ENCODE data around the gene CYP8B1. TPM values are rescaled to one million over a fixed set of nuclear protein-coding genes. Genes with fewer than 3 reads are reported as not detected.

Gene CYP8B1
- total and polyA plus RNA-seq, 2 of the 13 experiments (the other 11 are each of a cell fraction or from before 2014, with no cell fraction given) = 0.58 to 2.0 TPM

DNA sequence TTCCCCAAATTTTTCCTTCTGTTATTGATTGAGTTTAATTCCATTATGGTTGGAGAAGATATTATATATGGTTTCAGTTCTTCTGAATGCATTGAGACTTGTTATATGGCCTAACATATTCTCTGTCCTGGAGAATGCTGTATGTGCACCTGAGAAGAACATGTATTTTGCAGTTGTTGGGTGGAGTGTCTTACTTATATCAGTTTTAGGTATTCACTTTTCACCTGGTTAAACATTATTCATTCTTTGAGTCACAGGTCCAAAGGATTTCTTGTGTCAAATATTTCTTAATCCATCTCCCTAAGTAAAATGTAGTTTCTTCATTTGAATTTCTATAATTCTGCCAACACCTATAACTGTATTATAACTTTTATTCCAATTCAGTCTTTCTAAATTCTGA, 48.7 kb downstream of the CYP8B1 start (continued):
- TF ChIP-seq, protein P1, sequence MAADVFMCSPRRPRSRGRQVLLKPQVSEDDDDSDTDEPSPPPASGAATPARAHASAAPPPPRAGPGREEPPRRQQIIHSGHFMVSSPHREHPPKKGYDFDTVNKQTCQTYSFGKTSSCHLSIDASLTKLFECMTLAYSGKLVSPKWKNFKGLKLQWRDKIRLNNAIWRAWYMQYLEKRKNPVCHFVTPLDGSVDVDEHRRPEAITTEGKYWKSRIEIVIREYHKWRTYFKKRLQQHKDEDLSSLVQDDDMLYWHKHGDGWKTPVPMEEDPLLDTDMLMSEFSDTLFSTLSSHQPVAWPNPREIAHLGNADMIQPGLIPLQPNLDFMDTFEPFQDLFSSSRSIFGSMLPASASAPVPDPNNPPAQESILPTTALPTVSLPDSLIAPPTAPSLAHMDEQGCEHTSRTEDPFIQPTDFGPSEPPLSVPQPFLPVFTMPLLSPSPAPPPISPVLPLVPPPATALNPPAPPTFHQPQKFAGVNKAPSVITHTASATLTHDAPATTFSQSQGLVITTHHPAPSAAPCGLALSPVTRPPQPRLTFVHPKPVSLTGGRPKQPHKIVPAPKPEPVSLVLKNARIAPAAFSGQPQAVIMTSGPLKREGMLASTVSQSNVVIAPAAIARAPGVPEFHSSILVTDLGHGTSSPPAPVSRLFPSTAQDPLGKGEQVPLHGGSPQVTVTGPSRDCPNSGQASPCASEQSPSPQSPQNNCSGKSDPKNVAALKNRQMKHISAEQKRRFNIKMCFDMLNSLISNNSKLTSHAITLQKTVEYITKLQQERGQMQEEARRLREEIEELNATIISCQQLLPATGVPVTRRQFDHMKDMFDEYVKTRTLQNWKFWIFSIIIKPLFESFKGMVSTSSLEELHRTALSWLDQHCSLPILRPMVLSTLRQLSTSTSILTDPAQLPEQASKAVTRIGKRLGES (CRISPR knock-in tag; IDR thresholded peaks at IDR 0.05; ENCODE audit: borderline replicate concordance) = no peak
- TF ChIP-seq, protein P2, sequence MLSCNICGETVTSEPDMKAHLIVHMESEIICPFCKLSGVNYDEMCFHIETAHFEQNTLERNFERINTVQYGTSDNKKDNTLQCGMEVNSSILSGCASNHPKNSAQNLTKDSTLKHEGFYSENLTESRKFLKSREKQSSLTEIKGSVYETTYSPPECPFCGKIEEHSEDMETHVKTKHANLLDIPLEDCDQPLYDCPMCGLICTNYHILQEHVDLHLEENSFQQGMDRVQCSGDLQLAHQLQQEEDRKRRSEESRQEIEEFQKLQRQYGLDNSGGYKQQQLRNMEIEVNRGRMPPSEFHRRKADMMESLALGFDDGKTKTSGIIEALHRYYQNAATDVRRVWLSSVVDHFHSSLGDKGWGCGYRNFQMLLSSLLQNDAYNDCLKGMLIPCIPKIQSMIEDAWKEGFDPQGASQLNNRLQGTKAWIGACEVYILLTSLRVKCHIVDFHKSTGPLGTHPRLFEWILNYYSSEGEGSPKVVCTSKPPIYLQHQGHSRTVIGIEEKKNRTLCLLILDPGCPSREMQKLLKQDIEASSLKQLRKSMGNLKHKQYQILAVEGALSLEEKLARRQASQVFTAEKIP (CRISPR knock-in tag; IDR thresholded peaks at IDR 0.05; ENCODE audit: borderline replicate concordance) = no peak
- TF ChIP-seq ZMYM3 (CRISPR knock-in tag; IDR thresholded peaks at IDR 0.05) (no peak), NFRKB (IDR thresholded peaks at IDR 0.05) (no peak)

DNA sequence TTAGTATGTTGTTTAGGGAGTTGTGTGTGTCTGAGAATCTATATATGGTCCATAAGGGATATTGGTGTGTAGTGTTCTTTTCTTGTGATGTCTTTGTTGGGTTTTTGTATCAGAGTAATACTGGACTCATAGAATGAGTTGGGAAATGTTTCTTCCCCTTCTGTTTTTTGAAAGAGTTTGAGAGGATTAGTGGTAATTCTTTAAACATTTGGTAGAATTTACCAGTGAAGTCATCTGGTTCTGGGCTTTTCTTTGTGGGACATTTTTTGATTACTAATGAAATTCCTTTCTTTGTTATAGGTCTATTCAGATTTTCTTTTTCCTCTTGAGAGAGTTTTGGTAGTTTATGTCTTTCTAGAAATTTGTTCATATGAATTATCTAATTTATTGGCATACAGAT, 49.5 kb downstream of the CYP8B1 start:
- no peaks in the 10 kb centered on the region for H3K9me3 ChIP-seq (ENCODE audit: low read length)
- no peaks in the 10 kb centered on the region for H4K20me1 ChIP-seq (ENCODE audit: insufficient read depth, low read length)
- no peak overlapping the region for H3K9ac ChIP-seq (ENCODE audit: insufficient read depth, low read depth, low read length)
- FAIRE-seq = no peak
- no peak overlapping the region for H3K27ac ChIP-seq (ENCODE audit: extremely low read length, insufficient read depth, low read length)
- no peaks in the 10 kb centered on the region for H3K36me3 ChIP-seq (replicated peaks in 1 of 2; ENCODE audit: control insufficient read depth in 1 of 2, insufficient read depth in 2 of 2, low read length in 2 of 2)
- H3K4me2 ChIP-seq (ENCODE audit: low read depth, low read length) = no peak overlapping the region; the same call in 1 of the 2 replicates
- no TSS peak for BruUV-seq (replicated peaks)
- no peak for ATAC-seq
- ChIA-PET POLR2A (interaction anchor here (0.7 to 1.2 kb wide), 2 partner anchors 22 to 34 kb away, joined by 4 to 8 read pairs; partner anchors contain the start of gene HIGD1A), CTCF (ENCODE audit: low intra/inter-chr PET ratio, low total read pairs) (no interaction called here)
- peaks cover 83% of the 10 kb centered on the region for H3K4me1 ChIP-seq (ENCODE audit: insufficient read depth, low read length)
- no peaks in the 10 kb centered on the region for H3K79me2 ChIP-seq (ENCODE audit: insufficient read depth, low read length)
- in situ Hi-C loops (cut with HindIII; ENCODE audit: extremely low pct_ligation_motif_present, low pct_unique_long_range_greater_than_20kb) (loop anchor here (25.0 kb wide), 1 partner anchor 589 kb away; no protein-coding TSS in a partner anchor), intact Hi-C loops (cut with micrococcal nuclease; ENCODE audit: unreplicated experiment) (no loop called here)
- no peak for TF ChIP-seq PTBP1 (IDR thresholded peaks at IDR 0.05; ENCODE audit: low read depth, low read length, poor library complexity, severe bottlenecking)
- TF ChIP-seq RELA (CRISPR knock-in tag; IDR thresholded peaks at IDR 0.05) = no peak
- no peak for TF ChIP-seq TAF15 (IDR thresholded peaks at IDR 0.05; ENCODE audit: low read depth, low read length, poor library complexity, severe bottlenecking)
- TF ChIP-seq MIER3 (CRISPR knock-in tag; IDR thresholded peaks at IDR 0.05; ENCODE audit: borderline replicate concordance) = no peak
- TF ChIP-seq SKI (IDR thresholded peaks at IDR 0.05; ENCODE audit: partially characterized antibody) = no peak
- no peak for TF ChIP-seq BRD4 (CRISPR knock-in tag; IDR thresholded peaks at IDR 0.05)
- no peak for TF ChIP-seq GZF1 (CRISPR knock-in tag; IDR thresholded peaks at IDR 0.05)
- TF ChIP-seq ZNF292 (CRISPR knock-in tag; IDR thresholded peaks at IDR 0.05; ENCODE audit: borderline replicate concordance, low read depth) = no peak
- TF ChIP-seq NFYC (CRISPR knock-in tag; IDR thresholded peaks at IDR 0.05) = no peak
- TF ChIP-seq, protein P3, sequence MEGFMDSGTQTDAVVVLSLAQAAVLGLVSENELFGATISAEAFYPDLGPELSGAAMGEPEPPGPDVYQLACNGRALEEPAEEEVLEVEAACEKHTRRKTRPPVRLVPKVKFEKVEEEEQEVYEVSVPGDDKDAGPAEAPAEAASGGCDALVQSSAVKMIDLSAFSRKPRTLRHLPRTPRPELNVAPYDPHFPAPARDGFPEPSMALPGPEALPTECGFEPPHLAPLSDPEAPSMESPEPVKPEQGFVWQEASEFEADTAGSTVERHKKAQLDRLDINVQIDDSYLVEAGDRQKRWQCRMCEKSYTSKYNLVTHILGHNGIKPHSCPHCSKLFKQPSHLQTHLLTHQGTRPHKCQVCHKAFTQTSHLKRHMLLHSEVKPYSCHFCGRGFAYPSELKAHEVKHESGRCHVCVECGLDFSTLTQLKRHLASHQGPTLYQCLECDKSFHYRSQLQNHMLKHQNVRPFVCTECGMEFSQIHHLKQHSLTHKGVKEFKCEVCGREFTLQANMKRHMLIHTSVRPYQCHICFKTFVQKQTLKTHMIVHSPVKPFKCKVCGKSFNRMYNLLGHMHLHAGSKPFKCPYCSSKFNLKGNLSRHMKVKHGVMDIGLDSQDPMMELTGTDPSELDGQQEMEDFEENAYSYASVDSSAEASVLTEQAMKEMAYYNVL (CRISPR knock-in tag; IDR thresholded peaks at IDR 0.05; ENCODE audit: borderline replicate concordance) = no peak
- no peak overlapping the region for H3K4me3 ChIP-seq (replicated peaks in 1 of 3; ENCODE audit: insufficient read depth in 1 of 3, low read depth in 2 of 3, low read length in 3 of 3)
- no peaks in the 10 kb centered on the region for H3K27me3 ChIP-seq (ENCODE audit: control insufficient read depth in 1 of 2, insufficient read depth in 2 of 2, low read length in 2 of 2)
- H2AFZ ChIP-seq (ENCODE audit: low read length) = no peak overlapping the region
- no peak for DNase-seq (ENCODE audit: low spot score)

Data from HepG2 (cell line).